ENCODE results near the gene RETREG1.
"Not testable (repeated sequence)": the region's sequence is repeated elsewhere in the genome, so short reads cannot be mapped to it uniquely, and the experiment has no call there.

The RETREG1 gene

DNA sequence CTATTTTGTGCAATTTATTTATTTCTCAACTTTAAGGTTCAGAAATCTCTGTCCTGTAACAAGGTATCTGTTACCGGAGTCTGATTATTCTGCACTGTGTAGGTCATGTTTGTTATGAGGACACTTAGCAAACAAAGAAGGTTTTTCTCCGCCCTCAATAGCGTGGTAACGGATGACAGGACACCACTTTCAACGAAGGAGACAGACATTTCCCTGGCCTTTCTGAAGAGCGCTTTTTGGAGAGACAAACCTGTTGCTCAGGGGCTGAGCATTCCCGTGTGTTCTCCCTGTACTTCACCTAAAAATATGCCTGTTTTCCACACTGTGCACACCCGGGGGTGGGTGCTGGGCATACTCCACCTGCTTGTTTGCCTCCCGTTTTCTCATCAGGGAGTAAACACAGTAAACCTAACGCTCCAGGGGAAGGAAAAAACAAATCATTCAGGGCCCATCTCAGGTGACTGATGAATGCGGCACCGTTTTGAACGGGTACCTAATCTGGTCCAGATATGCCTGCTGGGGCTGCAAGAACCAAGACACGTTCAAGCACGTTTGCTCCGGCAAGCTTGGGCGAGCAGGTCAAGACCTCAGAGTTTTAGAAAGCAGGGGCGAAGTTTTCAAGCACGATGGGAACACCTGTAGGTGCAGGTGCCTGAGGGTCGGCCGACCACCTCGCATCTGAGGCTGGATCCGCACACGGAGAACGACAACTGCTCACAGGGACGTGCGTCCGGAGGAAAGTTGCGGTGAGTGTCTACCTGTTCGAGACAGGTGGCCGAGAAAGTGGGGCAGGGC is 859 bp downstream of the RETREG1 start:
- no peak for DNase-seq

DNA sequence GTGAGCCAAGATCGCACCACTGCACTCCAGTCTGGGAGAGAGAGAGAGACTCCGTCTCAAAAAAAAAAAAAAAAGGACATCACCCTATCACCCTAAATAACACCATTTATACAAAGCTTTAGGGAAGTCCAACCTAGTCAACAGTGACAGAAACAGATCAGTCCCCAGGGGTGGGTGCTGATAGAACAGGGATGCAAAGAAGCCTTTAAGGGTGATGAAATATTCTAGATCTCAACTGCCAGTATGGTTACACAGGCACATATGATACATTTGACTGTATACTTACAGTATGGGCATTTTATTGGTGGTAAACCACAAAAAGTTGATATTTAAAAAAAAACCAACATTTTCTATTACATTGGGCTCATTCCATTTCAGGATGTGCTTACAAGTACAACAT is 4.8 kb downstream of the RETREG1 start:
- no peak for DNase-seq

DNA sequence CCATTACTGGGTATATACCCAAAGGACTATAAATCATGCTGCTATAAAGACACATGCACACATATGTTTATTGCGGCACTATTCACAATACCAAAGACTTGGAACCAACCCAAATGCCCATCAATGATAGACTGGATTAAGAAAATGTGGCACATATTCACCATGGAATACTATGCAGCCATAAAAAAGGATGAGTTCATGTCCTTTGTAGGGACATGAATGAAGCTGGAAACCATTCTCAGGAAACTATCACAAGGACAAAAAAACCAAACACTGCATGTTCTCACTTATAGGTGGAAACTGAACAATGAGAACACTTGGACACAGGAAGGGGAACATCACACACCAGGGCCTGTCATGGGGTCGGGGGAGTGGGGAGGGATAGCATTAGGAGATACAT is 5.9 kb downstream of the RETREG1 start:
- not testable (repeated sequence) for DNase-seq

DNA sequence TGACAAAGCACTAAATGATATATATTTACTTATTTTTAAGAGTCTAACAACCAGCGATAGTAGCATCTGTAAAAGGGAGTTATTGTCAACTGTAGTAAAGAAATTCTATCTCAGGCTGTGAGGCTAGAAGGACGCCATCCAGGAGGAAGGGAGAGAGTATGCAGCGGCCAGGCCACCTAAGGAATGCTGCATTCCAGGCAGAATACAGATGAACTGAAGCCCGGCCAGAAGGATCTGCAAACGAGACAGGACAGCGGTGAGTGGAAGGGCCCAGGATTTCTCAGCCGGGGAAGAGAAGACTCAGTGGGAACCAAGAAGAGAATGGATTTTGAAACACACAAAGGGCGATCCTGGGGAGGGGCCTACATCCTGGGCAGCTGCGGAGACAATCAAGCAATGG is 7.4 kb downstream of the RETREG1 start:
- DNase-seq = no peak

DNA sequence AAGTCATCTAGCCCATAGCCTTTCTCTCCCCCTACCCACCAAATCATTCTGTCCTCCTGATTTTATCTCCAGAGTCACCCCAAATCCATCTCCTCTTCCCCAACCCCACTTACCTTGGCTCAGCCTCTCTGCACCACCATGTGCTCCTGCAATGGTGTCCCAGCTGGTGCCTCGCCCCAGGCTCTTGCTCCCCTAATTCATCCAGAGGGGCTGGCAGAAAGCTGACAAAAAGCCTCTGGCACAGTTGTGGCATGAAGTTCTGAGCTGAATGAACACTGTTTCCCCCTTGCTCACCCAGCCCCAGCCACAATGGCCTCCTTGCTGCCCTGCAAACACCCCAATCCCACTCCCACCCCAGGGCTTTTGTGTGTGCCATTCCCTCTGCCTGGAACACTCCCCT is 10.2 kb downstream of the RETREG1 start:
- DNase-seq = no peak

DNA sequence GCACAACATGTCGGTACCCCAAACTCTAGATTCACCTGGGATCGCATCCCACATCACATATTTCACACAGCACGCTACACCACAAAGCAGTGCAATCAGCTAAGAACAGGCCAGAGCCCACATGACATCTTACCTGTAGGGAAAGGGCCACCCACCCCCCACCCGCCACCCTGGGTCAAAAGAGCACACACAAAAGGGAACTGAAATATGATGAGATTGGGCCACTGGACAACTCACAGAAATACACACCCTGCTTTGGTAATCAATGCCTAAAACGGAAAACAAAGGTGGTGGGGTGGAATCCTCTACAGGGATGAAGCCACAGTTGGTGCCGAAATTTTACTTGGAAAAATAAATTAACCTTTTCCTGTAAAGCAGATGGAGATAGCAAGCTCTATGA is 13.1 kb downstream of the RETREG1 start:
- no peak for DNase-seq

DNA sequence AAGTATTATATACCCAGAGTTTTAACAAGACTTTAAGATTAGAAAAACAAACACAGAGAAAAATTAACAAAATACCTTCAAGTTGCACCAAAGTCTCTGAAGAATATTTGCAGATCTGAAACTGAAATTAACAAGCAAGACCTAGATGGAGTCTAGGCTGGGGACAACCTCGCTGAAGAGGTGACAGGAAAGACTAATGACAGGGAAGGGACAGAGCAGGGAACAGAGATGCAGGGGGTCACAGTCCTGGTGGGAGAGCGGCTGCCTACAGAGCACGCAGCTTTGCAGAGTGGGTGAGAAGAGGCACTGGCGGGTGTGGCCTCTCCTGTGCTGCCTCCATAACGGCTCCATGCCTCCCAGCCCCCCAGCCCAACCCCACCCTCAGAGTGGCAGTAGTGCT is 13.5 kb downstream of the RETREG1 start:
- no peak for DNase-seq

DNA sequence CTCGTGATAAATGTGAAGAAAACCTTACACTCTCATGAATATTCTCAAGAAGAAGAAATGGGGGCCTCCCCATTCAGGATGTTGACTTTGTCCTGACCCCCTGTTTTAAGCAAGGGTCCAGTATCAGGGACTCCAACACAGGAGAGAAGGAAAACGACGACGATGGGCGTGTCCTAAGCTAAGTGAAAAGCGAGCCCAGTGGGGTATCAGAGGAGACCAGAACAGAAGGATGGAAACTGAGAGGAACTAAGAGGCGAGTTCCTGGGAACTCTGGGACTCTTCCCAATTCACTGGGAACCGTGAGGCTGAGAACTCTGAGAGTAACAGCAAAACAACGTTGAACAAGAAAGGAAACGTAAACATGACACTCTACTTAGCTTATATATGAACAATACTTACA is 14.6 kb downstream of the RETREG1 start:
- DNase-seq = no peak

DNA sequence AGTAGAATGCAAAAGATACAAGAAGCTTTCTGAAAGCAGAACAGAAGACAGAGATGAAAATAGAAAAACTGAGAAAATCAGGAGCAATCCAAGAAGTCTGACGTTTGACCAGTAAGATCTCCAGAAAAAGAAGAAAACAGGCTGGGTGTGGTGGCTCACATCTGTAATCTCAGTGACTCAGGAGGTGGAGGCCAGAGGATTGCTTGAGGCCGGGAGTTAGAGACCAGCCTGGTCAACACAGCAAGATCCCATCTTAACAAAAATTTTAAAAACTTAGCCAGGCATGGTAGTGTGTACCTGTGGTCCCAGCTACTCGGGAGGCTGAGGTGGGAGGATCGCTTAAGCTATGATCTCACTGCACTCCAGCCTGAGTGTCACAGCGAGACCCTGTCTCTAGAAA is 15.9 kb downstream of the RETREG1 start:
- DNase-seq = no peak

DNA sequence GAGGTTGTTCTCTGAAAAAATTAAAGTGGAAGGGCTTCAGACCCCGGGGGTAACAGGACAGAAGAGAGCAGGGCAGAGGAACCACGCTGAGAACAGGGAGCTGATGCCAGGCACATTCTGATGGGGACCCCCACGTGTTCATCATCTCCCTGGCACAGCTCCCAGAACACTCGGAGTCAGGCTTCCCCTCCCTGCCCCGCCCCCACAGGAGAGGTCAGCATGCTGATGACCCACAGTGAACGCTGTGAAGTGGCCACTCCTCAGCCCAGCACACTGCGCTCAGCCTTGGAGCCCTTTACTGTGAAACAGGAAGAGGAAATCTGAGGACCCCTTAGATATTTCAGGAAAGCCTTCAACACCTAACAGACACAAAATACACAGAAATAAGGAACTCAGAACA is 16.4 kb downstream of the RETREG1 start:
- no peak for DNase-seq

DNA sequence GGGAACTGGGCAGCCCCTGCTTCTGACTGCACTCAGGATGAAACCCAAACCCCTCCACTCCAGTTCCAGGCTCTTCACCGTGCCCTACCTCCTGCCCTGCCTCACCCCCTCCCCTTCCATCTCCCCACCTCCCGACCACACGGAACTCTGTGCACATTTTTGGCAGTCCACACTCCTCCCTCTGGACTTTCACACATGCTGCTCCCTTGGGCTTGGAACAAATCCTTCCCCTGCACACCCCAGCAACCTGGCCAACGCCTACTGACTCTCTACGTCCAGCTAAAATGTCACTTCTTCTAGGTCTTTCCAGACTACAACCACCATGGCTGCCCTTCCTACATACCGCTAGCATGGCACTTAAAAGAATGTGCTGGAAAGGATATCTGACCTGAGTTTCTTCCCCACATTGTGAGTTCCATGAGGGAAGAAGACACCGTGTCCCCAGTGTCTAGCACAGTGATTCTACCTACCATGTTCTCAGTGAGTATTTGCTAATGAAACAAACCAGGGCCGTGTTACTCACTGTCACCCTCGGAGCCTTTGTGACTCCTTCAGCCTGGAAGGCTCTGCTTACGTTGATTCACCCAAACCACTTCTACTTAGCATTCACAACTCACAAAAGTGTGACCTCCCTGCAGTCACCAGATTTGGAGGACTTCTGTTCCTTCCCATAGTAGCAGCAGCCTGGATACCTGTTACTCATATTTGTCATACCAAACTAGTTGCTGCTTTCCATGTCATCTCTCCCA is 18.7 kb downstream of the RETREG1 start:
- no peak for DNase-seq

DNA sequence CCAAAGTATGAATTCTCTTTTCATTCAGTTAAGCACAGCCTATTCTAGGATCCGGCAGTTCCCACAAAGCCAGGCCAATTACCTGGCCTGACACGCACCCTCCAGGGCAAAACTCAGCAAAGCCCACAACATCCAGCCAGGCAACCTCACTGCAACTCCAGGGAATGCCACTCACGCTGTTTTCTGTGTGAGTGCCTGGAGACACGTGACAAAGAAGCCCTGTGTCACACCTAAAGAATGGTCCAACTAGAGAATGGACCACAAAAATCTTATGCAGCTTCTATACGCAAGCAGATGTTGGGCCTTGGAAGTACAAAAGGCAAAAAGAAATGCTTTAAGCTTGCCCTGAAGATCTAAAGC is 20.2 kb downstream of the RETREG1 start:
- no peak for DNase-seq

DNA sequence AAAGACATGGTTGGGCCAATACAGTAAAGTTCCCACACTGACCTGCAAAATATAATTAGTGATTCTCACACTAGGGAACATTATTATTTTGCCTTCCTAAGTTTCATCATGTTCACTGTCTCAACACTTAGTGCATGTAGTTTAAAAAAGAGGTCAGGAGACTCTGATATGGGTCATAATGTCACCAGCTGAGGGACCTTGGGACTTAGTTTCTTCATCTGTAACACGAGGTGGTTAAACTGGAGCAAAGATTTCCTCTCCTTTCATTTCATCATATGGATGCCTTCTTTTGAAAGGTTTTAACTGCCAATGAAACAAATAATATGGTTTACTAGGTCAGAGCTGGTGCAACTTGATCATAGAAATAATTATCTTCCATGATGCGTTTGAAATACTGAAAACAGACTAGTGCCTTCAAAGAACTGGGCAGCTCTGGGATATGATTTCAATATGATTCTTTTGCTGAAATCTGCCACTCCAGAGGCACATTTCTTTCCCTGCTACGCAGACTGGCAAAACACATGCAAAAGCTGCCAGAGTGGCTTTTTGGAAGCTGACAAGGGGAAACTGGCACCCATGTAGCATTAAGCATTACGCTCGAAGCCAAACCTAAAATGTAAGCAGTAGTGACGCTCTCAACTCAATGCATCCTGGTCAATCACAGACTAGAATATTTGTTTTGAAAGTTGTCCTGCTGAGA is 20.8 kb downstream of the RETREG1 start:
- no peak for DNase-seq

DNA sequence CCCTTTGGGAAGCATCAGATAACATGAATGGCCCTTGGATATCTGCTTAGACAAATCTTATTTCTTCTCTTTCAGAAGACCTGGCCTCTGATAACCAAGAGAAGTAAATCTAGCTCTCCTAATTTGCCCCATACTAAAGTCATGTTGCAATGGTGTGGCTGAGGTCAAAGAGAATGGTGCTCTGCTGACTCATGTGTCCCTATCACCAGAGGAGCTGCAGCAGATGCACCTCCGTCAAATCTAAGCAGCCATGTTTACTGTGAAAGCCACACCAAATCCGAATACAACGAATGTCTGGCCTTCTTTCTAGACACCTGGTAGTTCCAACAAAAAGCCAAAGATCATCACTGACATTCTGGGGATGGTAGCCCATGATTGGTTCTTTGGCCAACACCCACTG is 23.2 kb downstream of the RETREG1 start:
- DNase-seq = no peak

DNA sequence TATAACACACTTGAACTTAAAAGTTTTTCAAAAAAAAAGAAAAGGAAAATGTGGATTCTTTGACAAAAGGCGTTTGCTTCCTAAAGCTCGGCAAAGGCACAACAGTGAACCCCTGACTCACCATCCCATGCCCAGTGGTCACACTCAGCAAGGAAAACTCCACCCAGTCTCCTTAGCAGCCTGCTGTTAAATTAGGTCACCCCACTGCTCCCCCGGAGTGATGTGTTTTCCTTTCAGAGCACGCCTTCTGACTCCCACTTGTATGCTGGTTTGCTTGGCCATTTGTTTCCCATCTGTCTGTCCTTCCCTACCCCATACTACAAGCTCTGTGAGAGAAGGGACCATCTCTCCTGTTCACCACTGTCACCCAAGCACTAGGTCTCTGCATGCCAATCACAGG is 23.8 kb downstream of the RETREG1 start:
- DNase-seq = no peak

DNA sequence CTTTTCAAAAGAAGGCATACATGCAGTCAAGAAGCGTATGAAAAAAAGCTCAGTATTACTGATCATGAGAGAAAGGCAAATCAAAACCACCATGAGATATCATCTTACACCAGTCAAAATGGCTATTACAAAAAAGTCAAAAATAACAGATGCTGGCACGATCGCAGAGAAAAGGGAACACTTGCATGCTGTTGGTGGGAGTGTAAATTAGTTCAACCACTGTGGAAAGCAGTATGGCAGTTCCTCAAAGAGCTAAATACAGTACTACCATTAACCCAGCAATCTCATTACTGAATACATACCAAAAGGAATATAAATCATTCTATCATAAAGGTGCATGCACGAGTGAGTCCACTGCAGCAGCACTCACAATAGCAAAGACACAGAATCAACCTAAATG is 24.5 kb downstream of the RETREG1 start:
- no peak for DNase-seq

DNA sequence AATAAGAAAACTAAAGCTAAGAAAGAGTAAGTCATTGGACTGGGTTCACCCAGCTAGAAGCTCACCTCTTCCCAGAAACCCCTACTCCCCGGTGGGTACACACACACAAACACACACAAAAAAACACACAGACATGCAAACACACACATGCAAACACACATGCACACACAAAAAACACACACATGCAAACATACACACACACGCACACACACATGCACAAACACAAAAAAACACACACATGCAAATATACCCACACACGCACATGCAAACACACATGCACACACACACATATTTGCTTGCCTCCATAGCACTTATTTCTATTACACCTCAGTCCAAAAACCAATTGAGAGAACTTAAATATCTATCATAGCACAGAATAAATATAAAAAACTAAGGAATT is 26.1 kb downstream of the RETREG1 start:
- DNase-seq = no peak

DNA sequence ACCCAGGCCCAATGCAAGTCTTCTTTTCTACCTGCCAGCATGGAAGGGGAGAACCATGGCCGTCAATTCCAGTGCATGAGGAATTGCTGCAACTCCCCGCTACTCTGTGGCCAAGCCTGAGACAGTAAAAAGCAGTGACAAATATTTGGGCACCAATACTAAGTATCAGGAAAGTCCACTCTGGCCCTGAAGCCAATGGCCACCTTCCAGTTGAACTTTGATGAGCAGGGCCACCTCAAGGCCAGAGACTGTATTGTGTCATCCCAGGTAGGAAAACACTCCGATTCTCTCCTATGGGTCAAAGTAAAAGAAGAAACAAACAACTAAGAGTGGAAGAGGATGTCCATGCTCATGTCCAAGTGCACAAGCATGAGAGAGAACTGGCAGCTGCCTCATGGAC is 27.1 kb downstream of the RETREG1 start:
- no peak for DNase-seq

DNA sequence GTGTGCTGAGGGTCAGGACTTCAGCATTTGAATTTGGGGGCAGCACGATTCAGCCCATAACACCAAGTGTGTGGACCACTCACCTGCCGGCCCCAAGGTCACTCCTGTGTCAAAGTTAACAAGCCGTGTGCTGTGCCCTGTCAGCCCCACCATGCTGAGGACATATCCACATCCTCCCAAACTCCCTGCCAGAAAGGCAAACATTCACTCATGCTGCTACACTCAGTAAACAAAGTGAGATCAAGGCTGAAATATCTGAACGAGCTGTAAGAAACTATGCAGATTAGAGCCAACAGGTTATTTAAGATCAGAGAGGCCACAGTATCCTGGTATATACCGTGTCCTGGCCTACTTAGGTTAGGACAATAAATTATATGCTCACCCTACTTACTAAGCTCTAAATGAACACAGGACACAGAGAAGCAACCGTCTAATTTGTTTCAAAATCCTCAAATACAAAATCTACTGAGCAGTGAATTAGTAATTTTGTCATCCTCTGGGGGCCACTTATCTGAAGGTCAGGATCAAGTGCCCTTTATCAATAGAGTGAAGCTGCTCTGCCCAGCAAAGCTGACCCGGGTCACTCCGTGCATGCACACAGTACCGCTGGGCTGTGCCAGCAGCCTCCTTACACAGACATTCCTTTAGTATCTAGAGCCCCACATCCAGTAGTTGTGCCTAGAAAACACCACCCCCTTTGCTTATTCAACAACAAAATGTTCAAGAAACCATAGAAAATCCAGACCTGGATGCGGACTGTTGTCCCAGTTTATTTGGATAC is 28.2 kb downstream of the RETREG1 start:
- no peak for DNase-seq

DNA sequence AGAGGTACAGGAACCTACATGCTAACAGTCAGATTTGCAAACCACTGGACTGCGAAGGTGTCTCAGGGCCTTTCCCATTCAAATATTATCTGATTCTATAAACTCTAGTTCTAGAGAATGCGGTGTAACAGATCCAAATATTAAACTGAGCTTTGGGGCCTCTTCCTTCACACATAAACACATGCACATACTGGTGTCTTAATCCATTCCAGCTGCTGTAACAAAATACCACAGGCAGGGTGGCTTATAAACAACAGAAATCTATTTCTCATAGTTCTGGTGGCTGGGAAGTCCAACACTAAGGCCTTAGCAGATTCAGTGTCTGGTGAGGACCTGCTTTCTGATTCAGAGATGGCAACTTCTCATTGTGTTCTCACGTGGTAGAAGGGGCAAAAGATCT is 30.2 kb downstream of the RETREG1 start:
- no peak for DNase-seq

DNA sequence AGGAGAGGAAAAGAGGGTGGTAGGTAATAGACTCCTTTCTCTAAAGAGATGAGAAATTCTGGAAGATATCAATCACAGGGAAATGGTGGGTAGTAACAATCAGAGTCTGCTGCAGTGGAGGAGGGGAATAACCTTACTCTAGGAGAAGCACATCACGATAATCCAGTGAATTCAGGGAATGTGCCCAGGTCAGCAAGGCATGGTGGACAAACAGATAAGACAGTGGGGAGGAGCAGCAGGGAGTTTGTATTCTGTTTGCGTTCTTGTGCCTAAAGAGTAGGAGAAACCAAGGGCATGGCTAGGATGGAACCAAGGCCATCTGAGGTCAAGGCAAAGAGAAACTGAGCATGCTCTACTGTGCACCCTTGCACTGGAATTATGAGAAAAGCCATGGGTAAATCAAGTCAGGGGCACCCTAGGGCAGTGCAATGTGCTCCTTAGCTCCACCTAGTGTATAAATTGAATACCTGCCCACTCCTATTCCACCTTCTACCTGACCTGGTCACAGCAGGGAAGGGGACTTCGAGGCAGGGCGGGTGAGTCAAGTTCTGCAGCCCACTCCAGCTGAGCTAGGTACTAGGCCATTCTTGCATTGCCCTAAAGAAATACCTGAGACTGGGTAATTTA is 31.6 kb downstream of the RETREG1 start:
- DNase-seq = no peak

DNA sequence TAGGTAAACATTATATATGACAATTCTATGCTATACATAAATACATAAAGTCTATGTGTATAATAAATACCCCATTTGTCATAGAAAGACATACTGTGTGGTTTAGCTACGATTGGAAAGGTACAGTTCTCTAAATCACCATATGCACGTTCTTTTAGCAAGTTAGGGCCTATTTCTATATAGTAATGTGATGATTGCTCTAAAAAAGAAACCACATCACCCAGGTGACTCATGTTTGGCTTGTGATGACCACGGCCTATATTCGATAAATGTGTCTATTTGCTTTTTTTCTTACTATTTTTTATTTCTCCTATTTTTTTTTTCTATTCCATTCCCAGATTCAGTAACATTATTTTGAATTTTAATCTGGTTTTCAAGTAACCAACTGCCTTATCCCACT is 34.7 kb downstream of the RETREG1 start:
- no peak for DNase-seq

DNA sequence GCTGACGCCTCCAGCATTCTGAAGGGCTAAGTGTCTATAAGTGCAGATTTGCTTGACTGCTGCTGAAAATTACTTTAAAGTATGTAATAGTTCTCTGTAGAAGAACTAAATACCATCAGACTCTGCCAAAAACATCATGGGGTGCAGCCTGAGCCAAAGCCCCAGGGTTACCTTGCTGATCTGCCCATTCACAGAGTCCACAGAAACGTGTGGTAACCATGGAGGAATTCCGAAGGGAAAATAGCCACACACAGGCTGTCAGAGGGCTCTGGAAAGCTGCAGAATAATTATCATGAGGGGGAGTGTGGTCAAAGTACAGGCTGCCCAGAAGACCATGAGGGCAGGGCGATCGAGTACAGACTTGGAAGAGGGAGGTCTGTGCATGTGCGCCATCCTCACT is 36.4 kb downstream of the RETREG1 start:
- no peak for DNase-seq
